ENCODE results near the gene RPTOR.

RPTOR gene

DNA sequence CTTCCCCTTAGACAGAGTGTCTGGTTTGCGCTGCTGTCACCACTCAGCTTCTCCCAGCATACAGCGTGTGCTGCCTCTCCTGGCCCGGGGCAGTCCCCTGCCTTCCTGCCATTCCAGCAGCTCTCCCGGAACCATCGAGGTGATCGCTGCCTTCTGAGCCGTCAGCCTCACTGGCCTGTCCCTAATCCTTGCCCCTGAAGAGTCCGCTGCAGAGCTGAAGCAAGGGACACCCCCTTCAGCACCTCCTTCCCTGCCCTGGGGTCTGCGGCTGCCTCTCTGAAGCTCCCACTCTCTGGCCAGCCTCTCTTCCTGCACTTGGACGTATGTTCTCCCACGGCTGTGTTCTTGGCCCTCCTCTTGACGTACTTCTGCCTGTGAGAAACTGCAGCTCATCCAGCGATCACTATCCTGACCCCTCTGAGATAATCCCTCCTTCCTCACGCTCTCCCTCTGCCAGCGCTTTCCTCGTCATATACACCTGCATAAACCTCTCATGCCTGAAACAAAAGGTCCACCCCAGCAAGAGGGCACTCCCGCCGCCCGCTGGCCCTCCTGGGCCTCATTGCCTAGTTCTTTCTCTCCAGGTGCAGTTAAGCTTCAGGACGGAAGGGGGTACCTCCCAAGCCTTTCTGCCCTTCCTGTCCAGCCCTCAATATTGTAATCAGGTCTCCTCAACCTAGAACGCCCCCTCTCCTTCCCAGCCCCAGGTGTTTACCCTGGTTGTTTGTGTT lies 226.4 kb downstream of the RPTOR start:
- DNase-seq = no peak

DNA sequence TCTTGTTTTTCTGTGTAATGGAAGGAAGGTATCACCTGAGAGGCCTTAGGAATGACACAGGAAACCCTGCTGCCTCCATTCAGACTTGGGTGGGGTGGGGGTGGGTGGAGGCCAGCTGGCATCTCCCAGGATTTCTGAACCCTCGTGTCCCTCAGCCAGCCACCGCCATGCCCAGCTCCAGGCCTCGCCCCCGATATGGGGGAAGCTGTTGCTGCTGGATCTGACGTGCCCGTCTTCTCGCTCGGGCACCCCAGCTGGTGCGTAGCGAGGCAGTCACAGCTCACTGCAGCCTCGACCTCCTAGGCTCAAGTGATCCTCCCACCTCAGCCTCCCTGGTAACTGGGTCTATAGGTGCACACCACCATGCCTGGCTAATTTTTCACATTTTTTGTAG lies 227.0 kb downstream of the RPTOR start:
- DNase-seq = no peak

DNA sequence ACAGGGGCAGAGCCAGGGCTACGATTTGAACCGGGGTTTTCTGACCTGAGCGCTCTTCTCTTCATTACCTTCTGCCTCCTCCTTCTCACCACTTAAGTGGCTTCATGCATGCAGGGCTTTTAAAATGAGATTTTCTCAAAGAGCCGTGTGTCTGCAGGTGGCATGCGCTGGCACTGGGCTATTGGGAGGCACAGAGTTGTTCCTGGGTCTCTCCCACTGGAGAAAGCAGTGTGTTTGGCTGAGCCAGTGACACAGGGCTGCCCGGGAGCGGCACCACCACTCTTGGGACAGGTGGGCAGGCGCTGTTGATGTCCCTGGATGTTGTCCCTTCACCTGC lies 228.2 kb downstream of the RPTOR start:
- no peak for DNase-seq

GRCh38 chr17:80773243-80773991 lies 228.8 kb downstream of the RPTOR start:
- no peak for DNase-seq

DNA sequence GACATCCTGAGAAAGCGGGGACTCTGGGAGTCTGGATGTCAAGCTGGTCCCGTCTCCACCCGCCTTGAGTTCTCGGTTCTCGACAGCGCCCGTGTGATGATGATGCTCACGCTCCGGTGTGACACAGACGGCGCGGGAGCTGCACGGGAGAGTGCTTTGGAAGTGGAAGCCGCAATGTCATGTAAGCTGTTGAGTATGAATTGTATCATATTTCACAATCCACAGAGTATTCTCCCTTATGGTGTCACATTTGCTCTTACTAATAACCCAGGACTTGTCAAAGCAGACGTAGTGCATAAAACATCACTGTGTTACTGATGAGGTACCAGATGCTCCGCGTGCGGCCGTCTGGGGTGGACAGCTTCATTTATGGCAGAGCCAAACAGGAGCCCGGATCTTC lies 229.5 kb downstream of the RPTOR start:
- no peak for DNase-seq

DNA sequence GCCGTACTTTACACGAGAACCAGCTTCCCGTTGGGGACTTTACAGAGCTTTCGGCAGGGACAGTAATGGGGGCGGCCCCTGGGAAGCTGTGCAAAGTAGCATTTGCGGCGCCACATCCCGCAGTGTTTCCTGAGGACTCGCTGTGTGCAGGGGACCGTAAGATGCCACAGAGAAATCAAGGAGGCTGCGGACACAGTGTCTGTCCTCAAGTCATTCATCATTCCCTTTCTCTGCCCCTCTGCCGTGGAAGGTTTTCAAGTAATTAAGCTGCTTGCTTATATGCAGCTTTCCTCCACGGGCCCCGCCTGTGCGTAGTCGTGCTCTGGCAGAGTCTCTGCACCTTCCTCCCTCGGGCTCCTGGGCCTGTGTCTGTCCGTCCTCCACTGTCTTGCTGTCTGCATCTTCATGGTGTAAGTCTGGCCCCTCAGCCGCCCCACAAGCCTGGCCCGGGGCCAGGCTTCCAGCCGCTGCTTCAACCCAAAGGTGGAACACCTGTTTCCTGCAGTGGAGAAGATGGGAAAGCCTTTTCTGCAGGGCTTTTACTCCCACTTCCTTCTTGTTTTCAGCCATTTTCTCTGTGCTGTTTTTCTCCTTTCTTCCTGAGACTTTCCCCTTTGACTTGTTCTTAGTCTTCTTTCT lies 230.1 kb downstream of the RPTOR start:
- DNase-seq = no peak

DNA sequence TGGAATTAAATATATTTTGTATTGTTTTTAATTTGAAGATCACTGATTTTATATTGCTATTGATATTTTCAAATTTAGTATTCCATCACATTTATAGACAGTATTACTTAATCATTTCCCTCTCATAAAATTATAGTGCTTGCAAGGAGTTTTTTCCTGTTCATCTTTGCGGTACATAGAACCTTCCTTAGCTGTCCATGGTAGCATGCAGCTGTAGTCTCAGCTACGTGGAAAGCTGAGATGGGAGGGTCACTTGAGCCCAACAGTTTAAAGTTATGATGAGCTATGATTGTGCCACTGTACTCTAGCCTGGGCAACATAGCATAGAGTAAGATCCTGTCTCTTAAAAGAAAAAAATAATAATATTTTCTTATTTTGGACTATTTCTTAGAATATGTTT lies 231.2 kb downstream of the RPTOR start:
- no peak for DNase-seq

DNA sequence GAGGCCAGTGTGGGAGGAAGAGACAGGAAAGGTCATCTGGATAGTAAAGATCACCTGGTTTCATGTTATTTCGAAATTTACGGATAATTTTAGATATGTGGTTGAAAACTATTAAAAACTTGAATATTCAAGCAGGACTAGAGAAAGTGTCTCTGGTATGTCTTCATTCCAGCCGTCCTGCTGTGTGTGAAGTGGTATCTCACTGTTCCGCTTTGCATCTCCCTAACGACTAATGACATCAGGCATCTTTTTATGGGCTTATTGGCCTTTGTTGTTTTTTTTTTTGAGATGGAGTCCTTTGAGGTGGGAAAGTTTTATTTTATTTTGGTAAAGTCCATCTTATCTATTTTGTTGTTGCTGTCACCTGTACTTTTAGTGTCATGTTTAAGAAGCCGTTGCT lies 232.6 kb downstream of the RPTOR start:
- DNase-seq = no peak

DNA sequence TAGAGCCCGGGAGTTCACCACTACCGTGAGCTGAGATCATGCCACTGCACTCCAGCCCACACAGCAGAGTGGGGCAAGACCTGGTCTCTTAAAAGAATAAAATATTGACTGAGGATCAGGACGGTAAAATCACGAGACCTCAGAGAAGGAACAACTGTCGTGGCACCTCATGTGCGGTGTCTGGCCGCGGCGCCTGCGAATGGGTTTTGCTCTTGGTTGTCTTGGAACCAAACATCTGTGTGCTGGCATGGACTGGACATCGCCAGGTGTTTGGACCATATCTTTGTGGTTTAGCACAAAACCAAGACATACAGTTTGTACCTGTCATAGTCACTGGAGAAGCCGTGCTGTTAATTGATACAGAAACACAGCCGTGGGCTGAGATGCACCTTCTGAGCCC lies 234.1 kb downstream of the RPTOR start:
- no peak for DNase-seq

GRCh38 chr17:80779336-80779735 lies 234.7 kb downstream of the RPTOR start:
- DNase-seq = no peak

- DNase-seq = no peak
Measured at GRCh38 chr17:80779961-80780380, 235.3 kb downstream of the RPTOR start.

DNA sequence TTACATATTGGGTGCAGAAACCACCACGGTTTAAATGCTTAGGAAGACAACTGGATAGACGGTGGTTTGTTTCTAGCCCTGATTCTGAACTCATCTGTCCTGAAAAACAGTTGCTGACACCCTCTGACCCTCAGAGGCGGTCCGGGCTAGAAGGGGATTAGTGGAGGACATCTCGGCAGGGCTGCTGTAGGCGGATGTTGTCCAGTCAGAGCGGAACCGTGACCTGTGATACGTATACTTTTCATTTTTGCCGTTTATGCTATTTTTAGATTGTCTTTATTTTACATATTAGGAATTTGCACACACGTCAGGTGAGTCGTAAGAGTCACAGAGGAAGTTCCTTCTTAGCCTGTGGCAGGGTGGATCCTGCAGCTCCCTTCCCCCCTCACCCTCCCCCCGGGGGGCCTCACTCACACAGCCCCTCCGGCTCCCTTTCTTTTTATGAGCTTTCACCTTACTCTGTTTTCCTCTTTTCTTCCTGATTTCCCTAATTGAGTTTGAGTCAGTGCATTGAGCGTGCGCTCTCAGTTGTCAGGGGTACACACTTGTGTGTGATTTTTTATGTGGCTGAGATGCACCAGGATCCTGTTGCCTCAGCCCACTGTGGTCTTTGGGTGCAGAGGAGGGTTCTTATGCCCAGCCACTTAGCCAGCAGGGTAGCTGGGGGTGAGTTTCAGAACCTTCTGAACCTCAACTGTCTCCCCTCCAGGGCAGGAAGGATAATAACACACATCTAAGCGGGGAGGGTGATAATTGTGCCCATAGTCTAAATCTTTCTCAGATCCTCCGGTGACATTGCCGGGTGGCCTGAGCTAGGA lies 236.0 kb downstream of the RPTOR start:
- DNase-seq = peak; percentile 26

GRCh38 chr17:80781211-80781610 lies 236.6 kb downstream of the RPTOR start:
- no peak for DNase-seq

GRCh38 chr17:80781807-80782277 lies 237.2 kb downstream of the RPTOR start:
- no peak for DNase-seq

GRCh38 chr17:80782536-80783427 lies 238.1 kb downstream of the RPTOR start:
- DNase-seq = peak; percentile 63

DNA sequence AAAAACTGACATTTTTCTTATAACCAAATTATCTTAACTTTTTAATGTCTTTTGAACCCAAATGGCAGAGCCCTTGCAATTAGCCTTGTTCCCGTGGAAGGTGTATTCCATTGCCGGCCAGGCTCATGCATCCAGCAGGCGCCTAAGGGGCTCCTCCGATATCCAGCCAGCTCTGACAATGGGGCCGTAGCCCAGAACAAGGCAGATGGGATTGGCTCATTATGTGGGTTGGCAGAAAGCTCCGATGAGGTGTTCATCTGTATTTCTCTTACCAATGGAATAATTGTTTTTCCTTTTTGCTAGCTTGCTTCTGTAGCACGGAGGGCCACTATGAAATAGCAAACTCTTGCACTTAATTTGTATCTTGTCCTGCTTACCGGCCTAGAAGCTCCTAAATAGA lies 238.8 kb downstream of the RPTOR start:
- DNase-seq = no peak

- DNase-seq = no peak
Measured at GRCh38 chr17:80783971-80784370, 239.3 kb downstream of the RPTOR start.

GRCh38 chr17:80785477-80786178 lies 241.0 kb downstream of the RPTOR start:
- no peak for DNase-seq

- no peak for DNase-seq
Measured at GRCh38 chr17:80786470-80786869, 241.8 kb downstream of the RPTOR start.

GRCh38 chr17:80786887-80787286 lies 242.2 kb downstream of the RPTOR start:
- DNase-seq = no peak

DNA sequence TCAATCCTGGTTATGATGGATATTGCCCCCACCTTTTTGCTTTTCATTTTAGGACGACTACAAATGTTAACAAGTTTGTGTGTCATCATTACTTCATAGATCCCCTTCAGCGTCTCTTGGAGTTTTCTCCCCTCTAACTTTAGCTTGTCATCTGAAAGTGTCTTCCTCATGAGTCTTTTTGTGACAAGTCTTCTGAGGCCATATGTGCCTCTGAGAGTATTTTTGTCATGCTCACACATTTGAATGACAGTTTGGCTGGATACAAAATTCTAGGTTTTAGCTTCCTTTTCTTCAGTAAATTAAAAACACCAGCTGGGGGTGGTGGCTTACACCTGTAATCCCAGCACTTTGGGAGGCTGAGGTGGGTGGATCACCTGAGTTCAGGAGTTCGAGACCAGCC lies 243.2 kb downstream of the RPTOR start:
- no peak for DNase-seq
